ENCODE measurements around the gene BCL2L2. TPM values are rescaled to one million over a fixed set of nuclear protein-coding genes. Genes with fewer than 3 reads are reported as not detected.
A peak's percentile ranks its signal among the peaks of the same experiment; 100 is the strongest.

The BCL2L2 gene
- total RNA-seq, 4 donors from 2014 or later: 35.4 to 48.4 (median 44.7) TPM

DNA sequence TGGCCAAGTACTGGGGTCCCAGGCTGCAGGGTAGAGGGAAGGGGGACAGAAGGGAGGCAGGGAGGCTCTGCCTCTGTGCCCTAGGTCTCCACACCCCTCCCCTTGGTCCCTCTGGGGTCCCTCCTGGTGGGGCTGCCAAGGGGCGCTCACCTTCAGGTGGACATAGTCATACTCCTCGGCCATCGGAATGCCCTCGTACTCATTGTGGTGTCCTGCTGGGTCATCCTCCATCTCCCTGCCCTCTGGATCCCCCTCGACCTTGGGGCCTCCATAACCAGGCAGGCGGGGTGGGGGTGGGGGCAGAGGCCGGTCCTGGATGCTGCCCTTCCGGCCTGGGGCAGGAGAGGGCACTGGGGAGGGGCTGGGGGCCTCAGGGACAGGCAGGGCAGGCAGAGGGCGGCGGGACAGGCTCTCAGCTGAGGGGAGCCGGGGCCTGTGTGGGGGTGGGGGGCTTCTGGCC, 52.6 kb downstream of the BCL2L2 start:
- no peak for TF ChIP-seq CTCF (IDR thresholded peaks at IDR 0.05)
- TF ChIP-seq POLR2A (IDR thresholded peaks at IDR 0.05): no peak
- no peak for TF ChIP-seq EP300 (IDR thresholded peaks at IDR 0.05)
- TF ChIP-seq POLR2AphosphoS5 (IDR thresholded peaks at IDR 0.05): no peak
- H3K4me1 ChIP-seq: peaks cover 38% of the 10 kb centered on the region
- no peaks in the 10 kb centered on the region for H3K27me3 ChIP-seq
- no peaks in the 10 kb centered on the region for H3K9me3 ChIP-seq
- WGBS: no CpG with 5 or more reads among the region's 11 CpGs
- H3K4me3 ChIP-seq: no peak overlapping the region
- DNase-seq (ENCODE audit: low spot score in 2 of 2): no peak
- H3K27ac ChIP-seq: no peak overlapping the region
- H3K36me3 ChIP-seq: peaks cover 32% of the 10 kb centered on the region

GRCh38 chr14:23359722-23360447, 53.3 kb downstream of the BCL2L2 start:
- Histone ChIP-seq H3K36me3 (peaks cover 32% of the 10 kb centered on the region), H3K4me3 (no peak overlapping the region), H3K27ac (peak overlapping the region; percentile 55), H3K4me1 (peaks cover 43% of the 10 kb centered on the region), H3K9me3 (no peaks in the 10 kb centered on the region), H3K27me3 (peaks cover 4% of the 10 kb centered on the region)
- DNase-seq (ENCODE audit: low spot score in 2 of 2): peak in 1 of 2 donors; percentile 76
- WGBS: 84% methylated on average over 15 of the region's 22 CpGs
- no peak for TF ChIP-seq EP300 (IDR thresholded peaks at IDR 0.05)
- TF ChIP-seq CTCF (IDR thresholded peaks at IDR 0.05): no peak
- TF ChIP-seq POLR2AphosphoS5 (IDR thresholded peaks at IDR 0.05): no peak
- TF ChIP-seq POLR2A (IDR thresholded peaks at IDR 0.05): no peak

GRCh38 chr14:23360496-23360895, 53.9 kb downstream of the BCL2L2 start:
- TF ChIP-seq POLR2AphosphoS5 (IDR thresholded peaks at IDR 0.05) (no peak), EP300 (IDR thresholded peaks at IDR 0.05) (no peak), POLR2A (IDR thresholded peaks at IDR 0.05) (no peak), CTCF (IDR thresholded peaks at IDR 0.05) (no peak)
- Histone ChIP-seq H3K27ac (peak overlapping the region; percentile 55), H3K4me1 (peaks cover 46% of the 10 kb centered on the region), H3K36me3 (peaks cover 32% of the 10 kb centered on the region), H3K9me3 (no peaks in the 10 kb centered on the region), H3K27me3 (peaks cover 10% of the 10 kb centered on the region), H3K4me3 (no peak overlapping the region)
- peak in 1 of 2 donors; percentile 66 for DNase-seq (ENCODE audit: low spot score in 2 of 2)
- 56% methylated on average over 5 of the region's 11 CpGs for WGBS

- no peak overlapping the region for H3K4me3 ChIP-seq
- no peaks in the 10 kb centered on the region for H3K9me3 ChIP-seq
- H3K36me3 ChIP-seq: peaks cover 32% of the 10 kb centered on the region
- H3K27ac ChIP-seq: peak overlapping the region; percentile 55
- H3K27me3 ChIP-seq: peaks cover 12% of the 10 kb centered on the region
- no peak for TF ChIP-seq POLR2A (IDR thresholded peaks at IDR 0.05)
- TF ChIP-seq CTCF (IDR thresholded peaks at IDR 0.05): no peak
- TF ChIP-seq POLR2AphosphoS5 (IDR thresholded peaks at IDR 0.05): no peak
- no peak for TF ChIP-seq EP300 (IDR thresholded peaks at IDR 0.05)
- DNase-seq (ENCODE audit: low spot score in 2 of 2): peak in 1 of 2 donors; percentile 70
- H3K4me1 ChIP-seq: peaks cover 53% of the 10 kb centered on the region
These were observed 54.7 kb downstream of the BCL2L2 start for GRCh38 chr14:23361320-23361719.

Other genes with a start within 250 kb of the BCL2L2 start
- gene CDH24, start 249.3 kb upstream of the BCL2L2 start, total RNA-seq: 1 to 10 TPM; 3.4 to 8.4 (median 5.7) TPM
- 100 to 1,000 TPM in 2 of 4 donors, 10 to 100 TPM in 2; 78.7 to 217 (median 103) TPM for gene ACIN1, start 211.7 kb upstream of the BCL2L2 start, total RNA-seq
- gene C14orf119, start 211.3 kb upstream of the BCL2L2 start, total RNA-seq: 10 to 100 TPM; 10.1 to 22.7 (median 18.6) TPM
- not detected for gene CIROP, start 201.8 kb upstream of the BCL2L2 start, total RNA-seq
- not detected for gene CEBPE, start 187.6 kb upstream of the BCL2L2 start, total RNA-seq
- gene SLC7A8, start 123.2 kb upstream of the BCL2L2 start, total RNA-seq: 10 to 100 TPM; 45.2 to 67.7 (median 53.2) TPM
- gene RNF212B, start 68.9 kb upstream of the BCL2L2 start, total RNA-seq: not detected
- 10 to 100 TPM in 1 of 4 donors, 1 to 10 TPM in 3; 7.8 to 13.1 (median 8.5) TPM for gene HOMEZ, start 20.7 kb upstream of the BCL2L2 start, total RNA-seq
- gene PPP1R3E, start 4.0 kb upstream of the BCL2L2 start, total RNA-seq: 10 to 100 TPM; 15.3 to 29.9 (median 22.5) TPM
- 100 to 1,000 TPM in 1 of 4 donors, 10 to 100 TPM in 3; 45.1 to 109 (median 58.8) TPM for gene PABPN1, start 14.6 kb downstream of the BCL2L2 start, total RNA-seq
- gene SLC22A17, start 46.1 kb downstream of the BCL2L2 start, total RNA-seq: 10 to 100 TPM; 15.4 to 67.6 (median 22.5) TPM
- gene EFS, start 58.3 kb downstream of the BCL2L2 start, total RNA-seq: 10 to 100 TPM; 63.0 to 74.0 (median 64.8) TPM
- gene IL25, start 66.0 kb downstream of the BCL2L2 start, total RNA-seq: 1 to 10 TPM in 1 of 4 donors, under 1 TPM in 1, not detected in 2; 0.68 to 1.2 TPM
- gene CMTM5, start 70.2 kb downstream of the BCL2L2 start, total RNA-seq: under 1 TPM in 1 of 4 donors, not detected in 3; 0.76 TPM
- not detected for gene MYH6, start 101.4 kb downstream of the BCL2L2 start, total RNA-seq
- not detected for gene MYH7, start 128.8 kb downstream of the BCL2L2 start, total RNA-seq
- 10 to 100 TPM; 31.1 to 61.4 (median 46.5) TPM for gene NGDN, start 162.9 kb downstream of the BCL2L2 start, total RNA-seq
- gene ZFHX2, start 244.9 kb downstream of the BCL2L2 start, total RNA-seq: 1 to 10 TPM in 1 of 4 donors, under 1 TPM in 3; 0.16 to 1.4 (median 0.56) TPM
- gene THTPA, start 249.4 kb downstream of the BCL2L2 start, total RNA-seq: 10 to 100 TPM in 2 of 4 donors, 1 to 10 TPM in 2; 7.0 to 16.7 (median 11.8) TPM